ENCODE data around the gene CHRD. TPM values are rescaled to one million over a fixed set of nuclear protein-coding genes. Genes with fewer than 3 reads are reported as not detected.

Gene CHRD
- total RNA-seq, 4 donors from 2014 or later, result 0.11 to 10.7 (median 2.8) TPM

GRCh38 chr3:184388164-184388935 is 8.5 kb downstream of the CHRD start:
- H3K4me1 ChIP-seq, result no peaks in the 10 kb centered on the region
- no peak overlapping the region for H3K4me3 ChIP-seq
- intact Hi-C loops (cut with DNase I), result no loop called here
- H3K9me3 ChIP-seq, result no peaks in the 10 kb centered on the region
- WGBS, 2 donors, result 55 to 76% methylated on average over 7 of the region's 8 CpGs
- no peak for TF ChIP-seq POLR2A (IDR thresholded peaks at IDR 0.05)
- TF ChIP-seq CTCF (IDR thresholded peaks at IDR 0.05), result no peak
- H3K36me3 ChIP-seq, result no peaks in the 10 kb centered on the region
- H3K27ac ChIP-seq, result no peak overlapping the region
- H3K27me3 ChIP-seq, result peaks cover 0 to 28% (median 0%) of the 10 kb centered on the region in 4 donors
- DNase-seq, result no peak

- Histone ChIP-seq H3K4me1 (no peaks in the 10 kb centered on the region), H3K27me3 (peaks cover 0 to 26% (median 0%) of the 10 kb centered on the region in 4 donors), H3K27ac (no peak overlapping the region), H3K9me3 (no peaks in the 10 kb centered on the region), H3K4me3 (no peak overlapping the region), H3K36me3 (no peaks in the 10 kb centered on the region)
- TF ChIP-seq POLR2A (IDR thresholded peaks at IDR 0.05), result no peak
- TF ChIP-seq CTCF (IDR thresholded peaks at IDR 0.05), result no peak
- intact Hi-C loops (cut with DNase I), result no loop called here
- WGBS, 2 donors, result 40 to 46% methylated on average over 1 to 2 of the region's 8 CpGs
- DNase-seq, result no peak
Observed at GRCh38 chr3:184388936-184389230, 9.0 kb downstream of the CHRD start.

- no peak for DNase-seq
- Histone ChIP-seq H3K9me3 (no peaks in the 10 kb centered on the region), H3K27ac (no peak overlapping the region), H3K36me3 (no peaks in the 10 kb centered on the region), H3K4me3 (no peak overlapping the region), H3K27me3 (peaks cover 0 to 21% (median 0%) of the 10 kb centered on the region in 4 donors), H3K4me1 (no peaks in the 10 kb centered on the region)
- TF ChIP-seq POLR2A (IDR thresholded peaks at IDR 0.05) (no peak), CTCF (IDR thresholded peaks at IDR 0.05) (no peak)
- intact Hi-C loops (cut with DNase I), result no loop called here
- 49 to 57% methylated on average over 3 to 5 of the region's 5 CpGs for WGBS, 2 donors
Observed at GRCh38 chr3:184389384-184389783, 9.5 kb downstream of the CHRD start.

GRCh38 chr3:184389935-184390528 is 10.2 kb downstream of the CHRD start:
- peaks cover 0 to 17% (median 0%) of the 10 kb centered on the region in 4 donors for H3K27me3 ChIP-seq
- intact Hi-C loops (cut with DNase I), result no loop called here
- WGBS, 2 donors, result 62 to 87% methylated on average over 5 of the region's 5 CpGs
- H3K36me3 ChIP-seq, result no peaks in the 10 kb centered on the region
- no peak overlapping the region for H3K27ac ChIP-seq
- no peak overlapping the region for H3K4me3 ChIP-seq
- no peak for TF ChIP-seq CTCF (IDR thresholded peaks at IDR 0.05)
- no peak for TF ChIP-seq POLR2A (IDR thresholded peaks at IDR 0.05)
- DNase-seq, result no peak
- H3K4me1 ChIP-seq, result no peaks in the 10 kb centered on the region
- no peaks in the 10 kb centered on the region for H3K9me3 ChIP-seq

- Histone ChIP-seq H3K27me3 (peaks cover 0 to 12% (median 0%) of the 10 kb centered on the region in 4 donors), H3K4me1 (no peaks in the 10 kb centered on the region), H3K27ac (no peak overlapping the region), H3K4me3 (no peak overlapping the region), H3K9me3 (no peaks in the 10 kb centered on the region), H3K36me3 (no peaks in the 10 kb centered on the region)
- no peak for TF ChIP-seq POLR2A (IDR thresholded peaks at IDR 0.05)
- no peak for TF ChIP-seq CTCF (IDR thresholded peaks at IDR 0.05)
- intact Hi-C loops (cut with DNase I), result no loop called here
- 59 to 80% methylated on average over 3 of the region's 3 CpGs for WGBS, 2 donors
- no peak for DNase-seq
Observed at GRCh38 chr3:184391266-184391665, 11.4 kb downstream of the CHRD start.

Data from esophagus squamous epithelium (tissue), 5 donors.